RWPE2 (cell line): ENCODE data around the gene PLP1.
"Not testable (repeated sequence)": the region's sequence is repeated elsewhere in the genome, so short reads cannot be mapped to it uniquely, and the experiment has no call there.

ENCODE experiments used
- ATAC-seq: fragments of 200-7000 bp; cut with Tn5 transposase; 3 replicates; pipeline ENCODE4 v1.9.1; 2021; ENCODE audit warnings: low read depth
- DNase-seq: peaks from one replicate; pipeline ENCODE4 v3.0.0-alpha.2; 2020; ENCODE audit warnings: low spot score
- H3K27ac ChIP-seq: fragments of 450-650 bp; 2 replicates; pipeline ENCODE4 v1.5.1; 2017; ENCODE audit warnings: mild to moderate bottlenecking; ENCODE audit not compliant: poor library complexity, severe bottlenecking
- H3K27me3 ChIP-seq: fragments of 250-450 bp; sonication (Bioruptor Pico); 2 replicates; pipeline ENCODE4 v1.5.1; 2021; ENCODE audit warnings: mild to moderate bottlenecking, moderate library complexity; ENCODE audit not compliant: insufficient read depth, poor library complexity, severe bottlenecking
- H3K36me3 ChIP-seq: fragments of 250-450 bp; sonication (Bioruptor Pico); 2 replicates; pipeline ENCODE4 v1.5.1; 2020; ENCODE audit warnings: low read depth, mild to moderate bottlenecking, moderate library complexity
- H3K4me1 ChIP-seq: fragments of 250-450 bp; sonication (Bioruptor Pico); 2 replicates; pipeline ENCODE4 v1.5.1; 2021; ENCODE audit warnings: mild to moderate bottlenecking, moderate library complexity; ENCODE audit not compliant: insufficient read depth, poor library complexity, severe bottlenecking
- H3K4me3 ChIP-seq: fragments of 250-450 bp; sonication (Bioruptor Pico); 2 replicates; pipeline ENCODE4 v1.5.1; 2021; ENCODE audit warnings: mild to moderate bottlenecking, moderate library complexity; ENCODE audit not compliant: severe bottlenecking
- H3K9me3 ChIP-seq: fragments of 250-450 bp; sonication (Bioruptor Pico); 2 replicates; pipeline ENCODE4 v1.5.1; 2021; ENCODE audit warnings: mild to moderate bottlenecking, moderate library complexity; ENCODE audit not compliant: severe bottlenecking
- CTCF ChIP-seq: fragments of 450-650 bp; IDR thresholded peaks from one replicate; pipeline ENCODE4 v1.5.1; 2017; ENCODE audit warnings: mild to moderate bottlenecking, moderate library complexity; ENCODE audit not compliant: poor library complexity, severe bottlenecking

Gene PLP1

GRCh38 chrX:103806862-103807474 lies 30.3 kb downstream of the PLP1 start:
- DNase-seq (no peak), ATAC-seq (no peak)
- Histone ChIP-seq H3K36me3 (no peaks in the 10 kb centered on the region), H3K9me3 (no peaks in the 10 kb centered on the region), H3K4me1 (no peaks in the 10 kb centered on the region), H3K4me3 (no peak overlapping the region), H3K27me3 (no peaks in the 10 kb centered on the region), H3K27ac (no peak overlapping the region)
- no peak for TF ChIP-seq CTCF

GRCh38 chrX:103811858-103812257 lies 35.2 kb downstream of the PLP1 start:
- no peak overlapping the region for H3K27ac ChIP-seq
- no peaks in the 10 kb centered on the region for H3K4me1 ChIP-seq
- no peak overlapping the region for H3K4me3 ChIP-seq
- no peaks in the 10 kb centered on the region for H3K36me3 ChIP-seq
- no peaks in the 10 kb centered on the region for H3K9me3 ChIP-seq
- no peak for TF ChIP-seq CTCF
- no peak for DNase-seq
- no peak for ATAC-seq
- no peaks in the 10 kb centered on the region for H3K27me3 ChIP-seq

- H3K27me3 ChIP-seq, H3K4me1 ChIP-seq, H3K27ac ChIP-seq, DNase-seq, H3K9me3 ChIP-seq, H3K4me3 ChIP-seq, ATAC-seq, H3K36me3 ChIP-seq: not testable (repeated sequence)
These were observed 40.5 kb downstream of the PLP1 start for GRCh38 chrX:103817101-103817500.

- no peak for DNase-seq
- no peaks in the 10 kb centered on the region for H3K27me3 ChIP-seq
- H3K9me3 ChIP-seq: no peaks in the 10 kb centered on the region
- peak; percentile 53; the same call in 1 of the 3 replicates for ATAC-seq
- no peaks in the 10 kb centered on the region for H3K4me1 ChIP-seq
- H3K36me3 ChIP-seq: no peaks in the 10 kb centered on the region
- TF ChIP-seq CTCF: peak; percentile 74
- H3K4me3 ChIP-seq: no peak overlapping the region
- H3K27ac ChIP-seq: no peak overlapping the region
These were observed 40.9 kb downstream of the PLP1 start for GRCh38 chrX:103817502-103817901.

- TF ChIP-seq CTCF: no peak
- Histone ChIP-seq H3K4me1 (no peaks in the 10 kb centered on the region), H3K27ac (no peak overlapping the region), H3K9me3 (no peaks in the 10 kb centered on the region), H3K36me3 (no peaks in the 10 kb centered on the region), H3K27me3 (no peaks in the 10 kb centered on the region), H3K4me3 (no peak overlapping the region)
- ATAC-seq (no peak), DNase-seq (no peak)
These were observed 42.4 kb downstream of the PLP1 start for GRCh38 chrX:103818842-103819619.

GRCh38 chrX:103820802-103821201 lies 44.2 kb downstream of the PLP1 start:
- H3K36me3 ChIP-seq, H3K4me1 ChIP-seq, ATAC-seq, H3K27me3 ChIP-seq, H3K9me3 ChIP-seq, H3K27ac ChIP-seq, DNase-seq, H3K4me3 ChIP-seq: not testable (repeated sequence)
